RWPE1 (cell line): ENCODE measurements around the gene WRNIP1.

Source experiments
- CTCF ChIA-PET: fragments of 350-600 bp; sonication (Branson Sonifier 250); formaldehyde crosslinking; extraction: SDS; loops from one replicate; lab custom pipeline; 2021; lab: Yijun Ruan, JAX
- POLR2A ChIA-PET: fragments of 400-600 bp; formaldehyde crosslinking; extraction: SDS; loops from one replicate; lab custom pipeline; 2020; ENCODE audit warnings: antibody characterized with exemption; ENCODE audit not compliant: low non-redundant PET; lab: Yijun Ruan, JAX
- DNase-seq: peaks from one replicate; pipeline ENCODE4 v3.0.0; 2012; ENCODE audit warnings: low spot score
- H3K27ac ChIP-seq: fragments of 450-650 bp; 2 replicates; pipeline ENCODE4 v1.5.1; 2017
- TF ChIP-seq, protein P1 (sequence below): fragments of 450-650 bp; conservative IDR thresholded peaks from 2 replicates; pipeline ENCODE4 v1.5.1; 2017; ENCODE audit warnings: low read depth, mild to moderate bottlenecking

Gene WRNIP1

DNA sequence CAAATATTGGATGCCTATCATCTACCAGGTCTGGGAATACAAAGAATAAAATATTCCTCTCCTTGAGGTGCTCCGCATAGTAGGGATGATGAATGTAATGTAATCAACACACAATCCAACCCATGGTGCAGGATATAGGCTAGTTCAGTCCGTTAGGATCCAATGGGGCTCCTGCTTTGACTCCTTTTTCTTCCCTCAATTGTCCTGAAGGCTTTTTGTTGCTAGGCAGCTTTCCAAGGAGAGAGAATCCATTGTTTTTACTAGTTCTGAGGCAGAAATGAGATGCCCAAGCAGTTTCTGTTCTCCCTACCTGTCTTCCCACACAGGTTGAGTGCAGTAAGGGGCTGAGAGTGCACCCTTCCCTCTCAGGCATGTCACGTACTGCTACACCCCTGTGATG is 12.1 kb downstream of the WRNIP1 start:
- ChIA-PET CTCF (interaction anchor here (0.6 kb wide), 1 partner anchor 39 kb away, joined by 3 read pairs; no protein-coding TSS in a partner anchor), POLR2A (no interaction called here)
- TF ChIP-seq, protein P1, sequence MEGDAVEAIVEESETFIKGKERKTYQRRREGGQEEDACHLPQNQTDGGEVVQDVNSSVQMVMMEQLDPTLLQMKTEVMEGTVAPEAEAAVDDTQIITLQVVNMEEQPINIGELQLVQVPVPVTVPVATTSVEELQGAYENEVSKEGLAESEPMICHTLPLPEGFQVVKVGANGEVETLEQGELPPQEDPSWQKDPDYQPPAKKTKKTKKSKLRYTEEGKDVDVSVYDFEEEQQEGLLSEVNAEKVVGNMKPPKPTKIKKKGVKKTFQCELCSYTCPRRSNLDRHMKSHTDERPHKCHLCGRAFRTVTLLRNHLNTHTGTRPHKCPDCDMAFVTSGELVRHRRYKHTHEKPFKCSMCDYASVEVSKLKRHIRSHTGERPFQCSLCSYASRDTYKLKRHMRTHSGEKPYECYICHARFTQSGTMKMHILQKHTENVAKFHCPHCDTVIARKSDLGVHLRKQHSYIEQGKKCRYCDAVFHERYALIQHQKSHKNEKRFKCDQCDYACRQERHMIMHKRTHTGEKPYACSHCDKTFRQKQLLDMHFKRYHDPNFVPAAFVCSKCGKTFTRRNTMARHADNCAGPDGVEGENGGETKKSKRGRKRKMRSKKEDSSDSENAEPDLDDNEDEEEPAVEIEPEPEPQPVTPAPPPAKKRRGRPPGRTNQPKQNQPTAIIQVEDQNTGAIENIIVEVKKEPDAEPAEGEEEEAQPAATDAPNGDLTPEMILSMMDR = no peak
- DNase-seq = no peak
- no peak overlapping the region for H3K27ac ChIP-seq

DNA sequence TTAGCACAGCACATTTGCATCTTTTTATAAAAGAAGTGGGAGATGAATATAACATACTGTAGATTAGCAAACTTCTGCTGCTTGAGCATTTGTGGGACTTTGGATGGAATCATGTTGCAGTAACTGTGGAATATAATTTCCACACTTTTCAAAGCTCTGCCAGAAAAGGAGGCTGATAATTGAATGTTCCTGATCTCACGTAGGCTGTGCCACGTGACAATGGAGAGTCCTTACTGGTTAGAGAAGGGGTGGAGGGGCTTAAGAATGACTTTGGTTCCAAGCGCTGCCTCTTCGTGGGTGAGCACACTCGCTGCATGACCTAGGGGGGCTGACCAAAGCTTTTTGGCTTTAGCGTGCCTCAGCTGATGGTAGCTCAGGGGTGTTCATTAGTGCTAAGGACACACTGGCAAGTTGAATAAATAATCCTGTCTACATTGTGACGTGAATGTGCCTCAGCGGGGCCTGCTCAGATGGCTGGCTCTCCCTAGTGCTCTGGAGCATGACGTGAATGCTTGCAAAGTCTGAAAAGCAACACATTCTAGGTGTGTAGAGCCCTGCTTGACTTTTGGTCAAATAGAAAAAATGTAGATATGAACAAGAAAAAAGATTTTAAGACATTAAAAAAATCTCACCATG is 15.0 kb downstream of the WRNIP1 start:
- no peak overlapping the region for H3K27ac ChIP-seq
- no peak for DNase-seq
- ChIA-PET POLR2A (interaction anchor here (0.6 kb wide), 1 partner anchor 8 kb away, joined by 7 read pairs; no protein-coding TSS in a partner anchor), CTCF (interaction anchor here (0.6 kb wide), 1 partner anchor 192 kb away, joined by 4 read pairs; no protein-coding TSS in a partner anchor)
- TF ChIP-seq, protein P1 = no peak

DNA sequence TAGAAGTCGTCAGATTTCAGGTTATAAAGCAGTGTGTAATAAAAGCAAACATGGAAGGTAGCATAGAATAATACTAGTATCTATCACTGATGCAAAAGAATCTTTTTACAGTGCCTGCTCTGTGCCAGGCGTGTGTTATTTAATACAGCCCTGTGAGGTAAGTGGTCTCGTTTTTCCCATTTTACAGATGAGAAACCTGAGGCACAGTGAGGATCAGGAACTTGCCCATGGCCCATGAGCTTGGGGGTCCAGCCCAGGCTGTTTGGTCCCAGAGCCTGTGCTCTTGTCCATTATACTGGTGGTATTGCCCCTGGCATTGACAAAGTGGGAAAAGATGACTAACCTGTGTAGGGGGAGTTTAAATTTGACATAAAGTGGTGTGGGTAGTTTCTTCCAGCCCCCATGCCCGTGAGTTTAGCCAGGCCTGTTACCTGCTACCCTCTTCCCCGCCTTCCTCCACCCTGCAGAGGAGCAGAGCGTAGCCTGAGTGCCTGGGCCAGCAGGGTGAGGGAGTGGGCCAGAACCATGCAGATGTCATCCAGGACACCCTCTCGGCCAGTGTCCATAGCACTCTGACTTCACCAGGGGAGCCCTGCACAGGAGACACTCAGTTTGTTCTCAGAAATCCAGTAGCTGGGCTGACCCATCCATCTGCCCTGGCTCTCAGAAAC is 16.6 kb downstream of the WRNIP1 start:
- peak overlapping the region; percentile 10; the same call in 1 of the 2 replicates for H3K27ac ChIP-seq
- no peak for DNase-seq
- TF ChIP-seq, protein P1 = no peak
- ChIA-PET CTCF (interaction anchor here (0.8 kb wide), 1 partner anchor 21 kb away, joined by 3 read pairs; no protein-coding TSS in a partner anchor), POLR2A (no interaction called here)

DNA sequence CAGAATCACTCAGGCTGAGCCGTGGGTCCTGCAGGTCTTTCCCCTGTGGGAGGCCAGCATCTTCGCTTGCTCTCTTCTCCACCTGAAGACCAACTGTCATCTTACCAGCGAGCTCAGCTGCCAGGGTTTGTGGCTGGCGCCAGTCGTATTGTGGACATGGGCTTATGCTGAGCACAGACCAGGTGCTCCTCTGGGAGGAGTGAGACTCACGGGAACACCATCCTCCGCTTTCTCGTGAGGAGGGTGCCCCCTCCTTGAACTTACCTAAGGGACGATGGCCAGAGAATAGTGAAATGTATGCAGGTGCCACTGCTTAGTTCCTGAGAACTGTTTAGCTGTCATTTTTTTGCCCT is 17.1 kb downstream of the WRNIP1 start:
- ChIA-PET CTCF (interaction anchor here (0.6 kb wide), 1 partner anchor 1338 kb away, joined by 5 read pairs; no protein-coding TSS in a partner anchor), POLR2A (no interaction called here)
- peak overlapping the region; percentile 10; the same call in 1 of the 2 replicates for H3K27ac ChIP-seq
- TF ChIP-seq, protein P1 = no peak
- DNase-seq = no peak

DNA sequence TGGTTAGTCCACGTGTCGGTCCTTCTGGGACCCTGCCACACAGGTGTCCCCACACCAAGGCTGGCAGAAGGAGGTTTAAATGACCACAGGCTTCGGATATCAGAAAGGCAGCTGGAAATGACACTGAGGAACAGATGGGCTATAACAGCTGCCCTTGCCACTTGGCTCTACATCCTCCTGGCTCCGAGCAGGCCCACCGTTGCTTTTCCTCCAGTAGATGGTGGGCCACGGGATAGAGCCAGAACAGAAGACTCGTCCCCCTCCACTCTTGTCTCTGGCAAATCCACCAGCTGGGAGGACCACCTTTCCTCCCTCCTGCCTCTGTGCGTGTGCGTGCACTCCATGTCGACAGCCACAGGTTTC is 17.6 kb downstream of the WRNIP1 start:
- CTCF ChIA-PET = interaction anchor here (0.6 kb wide), 1 partner anchor 1338 kb away, joined by 5 read pairs; no protein-coding TSS in a partner anchor
- H3K27ac ChIP-seq = no peak overlapping the region; the same call in 1 of the 2 replicates
- no peak for DNase-seq
- POLR2A ChIA-PET = no interaction called here
- TF ChIP-seq, protein P1 = no peak

DNA sequence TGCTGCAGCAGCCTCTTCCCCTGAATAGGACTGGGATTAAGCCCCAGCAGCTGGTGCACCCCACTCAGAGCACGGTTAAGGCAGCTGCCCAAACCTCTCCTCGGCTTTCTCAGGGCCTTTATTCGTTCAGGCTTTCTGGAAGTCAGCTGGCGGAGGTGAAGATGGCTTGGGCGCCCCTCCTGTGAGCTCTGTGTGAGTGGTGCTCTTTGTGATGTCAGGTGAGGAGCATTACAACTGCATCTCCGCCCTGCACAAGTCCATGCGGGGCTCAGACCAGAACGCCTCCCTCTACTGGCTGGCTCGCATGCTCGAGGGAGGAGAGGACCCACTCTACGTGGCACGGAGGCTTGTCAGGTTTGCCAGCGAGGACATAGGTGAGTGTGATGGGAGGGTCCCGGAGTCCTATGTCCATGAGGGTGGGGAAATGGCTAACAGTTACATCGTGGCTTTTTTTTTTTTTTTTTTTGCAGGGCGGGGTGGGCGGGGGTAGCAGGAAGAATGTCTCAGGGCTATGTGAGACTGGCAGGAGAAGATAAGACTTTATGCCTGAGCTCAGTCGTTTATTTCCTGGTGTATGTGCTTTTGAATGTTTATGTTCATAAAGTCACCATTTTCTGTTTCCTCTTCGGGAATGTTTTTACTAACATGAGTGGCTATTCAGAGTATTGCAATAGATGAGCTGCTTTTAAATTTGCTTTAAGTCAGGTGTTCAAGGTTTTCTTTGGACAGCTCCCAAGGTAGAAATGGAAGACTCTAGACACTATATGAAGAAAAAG is 18.2 kb downstream of the WRNIP1 start:
- POLR2A ChIA-PET = no interaction called here
- TF ChIP-seq, protein P1 = no peak

More for the DNA sequence above, 18.2 kb downstream of the WRNIP1 start:
- no peak overlapping the region; the same call in 1 of the 2 replicates for H3K27ac ChIP-seq
- DNase-seq = no peak
- CTCF ChIA-PET = interaction anchor here (0.6 to 0.8 kb wide), 2 partner anchors 45 to 1337 kb away, joined by 3 to 5 read pairs; no protein-coding TSS in a partner anchor
